HEK293 (cell line): ENCODE data around the gene HMOX1.
A peak's percentile ranks its signal among the peaks of the same experiment; 100 is the strongest.
"Not testable (repeated sequence)": the region's sequence is repeated elsewhere in the genome, so short reads cannot be mapped to it uniquely, and the experiment has no call there.

Experiments
- CTCF ChIA-PET: fragments of 350-600 bp; formaldehyde crosslinking; extraction: SDS; loops from one replicate; lab custom pipeline; 2021; ENCODE audit warnings: antibody characterized with exemption; lab: Yijun Ruan, JAX
- POLR2A ChIA-PET: fragments of 300-600 bp; formaldehyde crosslinking; extraction: SDS; loops from one replicate; lab custom pipeline; 2020; ENCODE audit warnings: antibody characterized with exemption, inconsistent platforms; lab: Yijun Ruan, JAX
- H3K27ac ChIP-seq: fragments of 200-500 bp; sonication (Bioruptor generic); 2 replicates; pipeline ENCODE4 v1.5.1; 2014; ENCODE audit warnings: low read depth, low read length, control low read depth, inconsistent platforms; ENCODE audit errors: extremely low read depth
- H3K36me3 ChIP-seq, 2 experiments: fragments of 200-500 bp in 1 of 2; sonication (Bioruptor generic) in 1 of 2; 1 replicate in 1 of 2; 2 replicates in 1 of 2; pipeline ENCODE4 v1.5.1; 2014 to 2017; ENCODE audit warnings: inconsistent platforms in 2 of 2, low read length in 2 of 2; ENCODE audit not compliant: control insufficient read depth in 2 of 2, insufficient read depth in 1 of 2
- H3K4me1 ChIP-seq: fragments of 200-500 bp; sonication (Bioruptor generic); 2 replicates; pipeline ENCODE4 v1.5.1; 2014; ENCODE audit warnings: mild to moderate bottlenecking, low read length, inconsistent platforms; ENCODE audit not compliant: control insufficient read depth, insufficient read depth
- H3K4me3 ChIP-seq: 2 replicates; pipeline ENCODE4 v1.5.1; 2011; ENCODE audit warnings: low read depth, mild to moderate bottlenecking, control low read depth, low read length, moderate library complexity
- H3K9me3 ChIP-seq: fragments of 200-500 bp; sonication (Bioruptor generic); 2 replicates; pipeline ENCODE4 v1.5.1; 2014; ENCODE audit warnings: low read depth, low read length, inconsistent platforms; ENCODE audit not compliant: control insufficient read depth, insufficient read depth
- ATF2 ChIP-seq: fragments of 450-650 bp; formaldehyde crosslinking; IDR thresholded peaks from 2 replicates; pipeline ENCODE4 v1.5.1; 2016; ENCODE audit warnings: missing biosample characterization, missing genetic modification characterization, low read depth
- GLIS1 ChIP-seq: fragments of 450-650 bp; formaldehyde crosslinking; IDR thresholded peaks from 2 replicates; pipeline ENCODE4 v1.5.1; 2016; ENCODE audit warnings: missing biosample characterization, missing genetic modification characterization
- GLIS2 ChIP-seq: fragments of 450-650 bp; formaldehyde crosslinking; IDR thresholded peaks from 2 replicates; pipeline ENCODE4 v1.5.1; 2016; ENCODE audit warnings: missing biosample characterization, missing genetic modification characterization
- IKZF3 ChIP-seq: fragments of 450-650 bp; IDR thresholded peaks from 2 replicates; pipeline ENCODE4 v1.5.0; 2018; ENCODE audit warnings: missing biosample characterization, mild to moderate bottlenecking, missing genetic modification characterization, moderate library complexity
- KLF1 ChIP-seq: fragments of 450-650 bp; formaldehyde crosslinking; IDR thresholded peaks from 2 replicates; pipeline ENCODE4 v1.5.1; 2016; ENCODE audit warnings: missing biosample characterization, missing genetic modification characterization
- KLF10 ChIP-seq: fragments of 450-650 bp; IDR thresholded peaks from 2 replicates; pipeline ENCODE4 v1.5.1; 2018; ENCODE audit warnings: missing biosample characterization, mild to moderate bottlenecking, missing genetic modification characterization
- KLF9 ChIP-seq: fragments of 450-650 bp; formaldehyde crosslinking; IDR thresholded peaks from 2 replicates; pipeline ENCODE4 v1.5.1; 2016; ENCODE audit warnings: missing biosample characterization, missing genetic modification characterization, low read depth
- OSR2 ChIP-seq: fragments of 450-650 bp; formaldehyde crosslinking; IDR thresholded peaks from 2 replicates; pipeline ENCODE4 v1.5.1; 2016; ENCODE audit warnings: missing biosample characterization, missing genetic modification characterization
- OVOL3 ChIP-seq: fragments of 450-650 bp; formaldehyde crosslinking; IDR thresholded peaks from 2 replicates; pipeline ENCODE4 v1.5.1; 2016; ENCODE audit warnings: missing biosample characterization, missing genetic modification characterization
- SP7 ChIP-seq: fragments of 450-650 bp; formaldehyde crosslinking; IDR thresholded peaks from 2 replicates; pipeline ENCODE4 v1.5.1; 2016; ENCODE audit warnings: missing biosample characterization, missing genetic modification characterization
- TSHZ1 ChIP-seq: fragments of 450-650 bp; formaldehyde crosslinking; IDR thresholded peaks from 2 replicates; pipeline ENCODE4 v1.5.1; 2016; ENCODE audit warnings: missing biosample characterization, missing genetic modification characterization, borderline replicate concordance
- WT1 ChIP-seq: fragments of 450-650 bp; formaldehyde crosslinking; IDR thresholded peaks from 2 replicates; pipeline ENCODE4 v1.5.1; 2016; ENCODE audit warnings: missing biosample characterization, missing genetic modification characterization
- ZBTB17 ChIP-seq: fragments of 450-650 bp; formaldehyde crosslinking; IDR thresholded peaks from 2 replicates; pipeline ENCODE4 v1.5.1; 2016; ENCODE audit warnings: missing biosample characterization, missing genetic modification characterization
- ZBTB21 ChIP-seq: fragments of 450-650 bp; formaldehyde crosslinking; IDR thresholded peaks from 2 replicates; pipeline ENCODE4 v1.5.1; 2017; ENCODE audit warnings: missing biosample characterization, missing genetic modification characterization
- ZFP37 ChIP-seq: fragments of 450-650 bp; formaldehyde crosslinking; IDR thresholded peaks from 2 replicates; pipeline ENCODE4 v1.5.1; 2016; ENCODE audit warnings: missing biosample characterization, missing genetic modification characterization
- ZIC2 ChIP-seq: fragments of 450-650 bp; formaldehyde crosslinking; IDR thresholded peaks from 2 replicates; pipeline ENCODE4 v1.5.1; 2016; ENCODE audit warnings: missing biosample characterization, missing genetic modification characterization
- ZNF24 ChIP-seq: fragments of 450-650 bp; formaldehyde crosslinking; IDR thresholded peaks from 2 replicates; pipeline ENCODE4 v1.5.1; 2016; ENCODE audit warnings: missing biosample characterization, missing genetic modification characterization
- ZNF366 ChIP-seq: fragments of 450-650 bp; formaldehyde crosslinking; conservative IDR thresholded peaks from 2 replicates; pipeline ENCODE4 v1.5.1; 2016; ENCODE audit warnings: missing biosample characterization, missing genetic modification characterization
- ZNF391 ChIP-seq: fragments of 450-650 bp; formaldehyde crosslinking; IDR thresholded peaks from 2 replicates; pipeline ENCODE4 v1.5.1; 2016; ENCODE audit warnings: low read depth, missing biosample characterization, missing genetic modification characterization, borderline replicate concordance
- ZNF645 ChIP-seq: fragments of 450-650 bp; formaldehyde crosslinking; IDR thresholded peaks from 2 replicates; pipeline ENCODE4; 2016; ENCODE audit warnings: missing biosample characterization, missing genetic modification characterization
- ZNF660 ChIP-seq: fragments of 450-650 bp; IDR thresholded peaks from 2 replicates; pipeline ENCODE4 v1.5.1; 2018; ENCODE audit warnings: missing biosample characterization, mild to moderate bottlenecking, missing genetic modification characterization
- ZNF843 ChIP-seq: fragments of 450-650 bp; formaldehyde crosslinking; IDR thresholded peaks from 2 replicates; pipeline ENCODE4 v1.5.1; 2016; ENCODE audit warnings: missing biosample characterization, missing genetic modification characterization
- ZXDB ChIP-seq: fragments of 450-650 bp; formaldehyde crosslinking; IDR thresholded peaks from 2 replicates; pipeline ENCODE4 v1.5.1; 2016; ENCODE audit warnings: missing biosample characterization, missing genetic modification characterization
- TF ChIP-seq, protein P1 (sequence below): fragments of 450-650 bp; formaldehyde crosslinking; IDR thresholded peaks from 2 replicates; pipeline ENCODE4 v1.5.1; 2017; ENCODE audit warnings: missing biosample characterization, missing genetic modification characterization
- TF ChIP-seq, protein P2 (sequence below): fragments of 450-650 bp; formaldehyde crosslinking; conservative IDR thresholded peaks from 2 replicates; pipeline ENCODE4 v1.5.1; 2016; ENCODE audit warnings: low read depth, missing biosample characterization, missing genetic modification characterization

The HMOX1 gene

GRCh38 chr22:35364230-35364629 is 16.7 kb upstream of the HMOX1 start:
- POLR2A ChIA-PET, result interaction anchor here (0.6 kb wide), 1 partner anchor 59 kb away, joined by 4 read pairs; no protein-coding TSS in a partner anchor
- TF ChIP-seq IKZF3 (peak; percentile 50; the same call in 1 of the 2 replicates), OVOL3 (peak; percentile 97), ZIC2 (tag by site-specific recombination) (peak; percentile 78), OSR2 (tag by site-specific recombination) (peak; percentile 88), KLF10 (tag by site-specific recombination) (peak; percentile 66; the same call in 1 of the 2 replicates), ZFP37 (tag by site-specific recombination) (0 out of 2 replicates have a peak, but pooled peaks have one; percentile 33), ZBTB17 (tag by site-specific recombination) (peak; percentile 98), ZNF24 (tag by site-specific recombination) (peak; percentile 95), KLF1 (peak; percentile 56; the same call in 1 of the 2 replicates), ZXDB (tag by site-specific recombination) (peak; percentile 95), ZNF366 (peak; percentile 91), ZNF660 (tag by site-specific recombination) (peak; percentile 86), SP7 (tag by site-specific recombination) (peak; percentile 96), ZNF843 (peak; percentile 80), GLIS2 (peak; percentile 47; the same call in 1 of the 2 replicates), KLF9 (peak; percentile 17; the same call in 1 of the 2 replicates), ZBTB21 (tag by site-specific recombination) (peak; percentile 94), ZNF645 (tag by site-specific recombination) (peak; percentile 47; the same call in 1 of the 2 replicates), ZNF391 (tag by site-specific recombination) (peak; percentile 86; the same call in 1 of the 2 replicates), TSHZ1 (tag by site-specific recombination) (peak; percentile 98), WT1 (tag by site-specific recombination) (peak; percentile 73), GLIS1 (tag by site-specific recombination) (peak; percentile 99), ATF2 (tag by site-specific recombination) (peak; percentile 90)
- TF ChIP-seq, protein P1, sequence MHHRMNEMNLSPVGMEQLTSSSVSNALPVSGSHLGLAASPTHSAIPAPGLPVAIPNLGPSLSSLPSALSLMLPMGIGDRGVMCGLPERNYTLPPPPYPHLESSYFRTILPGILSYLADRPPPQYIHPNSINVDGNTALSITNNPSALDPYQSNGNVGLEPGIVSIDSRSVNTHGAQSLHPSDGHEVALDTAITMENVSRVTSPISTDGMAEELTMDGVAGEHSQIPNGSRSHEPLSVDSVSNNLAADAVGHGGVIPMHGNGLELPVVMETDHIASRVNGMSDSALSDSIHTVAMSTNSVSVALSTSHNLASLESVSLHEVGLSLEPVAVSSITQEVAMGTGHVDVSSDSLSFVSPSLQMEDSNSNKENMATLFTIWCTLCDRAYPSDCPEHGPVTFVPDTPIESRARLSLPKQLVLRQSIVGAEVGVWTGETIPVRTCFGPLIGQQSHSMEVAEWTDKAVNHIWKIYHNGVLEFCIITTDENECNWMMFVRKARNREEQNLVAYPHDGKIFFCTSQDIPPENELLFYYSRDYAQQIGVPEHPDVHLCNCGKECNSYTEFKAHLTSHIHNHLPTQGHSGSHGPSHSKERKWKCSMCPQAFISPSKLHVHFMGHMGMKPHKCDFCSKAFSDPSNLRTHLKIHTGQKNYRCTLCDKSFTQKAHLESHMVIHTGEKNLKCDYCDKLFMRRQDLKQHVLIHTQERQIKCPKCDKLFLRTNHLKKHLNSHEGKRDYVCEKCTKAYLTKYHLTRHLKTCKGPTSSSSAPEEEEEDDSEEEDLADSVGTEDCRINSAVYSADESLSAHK, result peak; percentile 75
- TF ChIP-seq, protein P2, sequence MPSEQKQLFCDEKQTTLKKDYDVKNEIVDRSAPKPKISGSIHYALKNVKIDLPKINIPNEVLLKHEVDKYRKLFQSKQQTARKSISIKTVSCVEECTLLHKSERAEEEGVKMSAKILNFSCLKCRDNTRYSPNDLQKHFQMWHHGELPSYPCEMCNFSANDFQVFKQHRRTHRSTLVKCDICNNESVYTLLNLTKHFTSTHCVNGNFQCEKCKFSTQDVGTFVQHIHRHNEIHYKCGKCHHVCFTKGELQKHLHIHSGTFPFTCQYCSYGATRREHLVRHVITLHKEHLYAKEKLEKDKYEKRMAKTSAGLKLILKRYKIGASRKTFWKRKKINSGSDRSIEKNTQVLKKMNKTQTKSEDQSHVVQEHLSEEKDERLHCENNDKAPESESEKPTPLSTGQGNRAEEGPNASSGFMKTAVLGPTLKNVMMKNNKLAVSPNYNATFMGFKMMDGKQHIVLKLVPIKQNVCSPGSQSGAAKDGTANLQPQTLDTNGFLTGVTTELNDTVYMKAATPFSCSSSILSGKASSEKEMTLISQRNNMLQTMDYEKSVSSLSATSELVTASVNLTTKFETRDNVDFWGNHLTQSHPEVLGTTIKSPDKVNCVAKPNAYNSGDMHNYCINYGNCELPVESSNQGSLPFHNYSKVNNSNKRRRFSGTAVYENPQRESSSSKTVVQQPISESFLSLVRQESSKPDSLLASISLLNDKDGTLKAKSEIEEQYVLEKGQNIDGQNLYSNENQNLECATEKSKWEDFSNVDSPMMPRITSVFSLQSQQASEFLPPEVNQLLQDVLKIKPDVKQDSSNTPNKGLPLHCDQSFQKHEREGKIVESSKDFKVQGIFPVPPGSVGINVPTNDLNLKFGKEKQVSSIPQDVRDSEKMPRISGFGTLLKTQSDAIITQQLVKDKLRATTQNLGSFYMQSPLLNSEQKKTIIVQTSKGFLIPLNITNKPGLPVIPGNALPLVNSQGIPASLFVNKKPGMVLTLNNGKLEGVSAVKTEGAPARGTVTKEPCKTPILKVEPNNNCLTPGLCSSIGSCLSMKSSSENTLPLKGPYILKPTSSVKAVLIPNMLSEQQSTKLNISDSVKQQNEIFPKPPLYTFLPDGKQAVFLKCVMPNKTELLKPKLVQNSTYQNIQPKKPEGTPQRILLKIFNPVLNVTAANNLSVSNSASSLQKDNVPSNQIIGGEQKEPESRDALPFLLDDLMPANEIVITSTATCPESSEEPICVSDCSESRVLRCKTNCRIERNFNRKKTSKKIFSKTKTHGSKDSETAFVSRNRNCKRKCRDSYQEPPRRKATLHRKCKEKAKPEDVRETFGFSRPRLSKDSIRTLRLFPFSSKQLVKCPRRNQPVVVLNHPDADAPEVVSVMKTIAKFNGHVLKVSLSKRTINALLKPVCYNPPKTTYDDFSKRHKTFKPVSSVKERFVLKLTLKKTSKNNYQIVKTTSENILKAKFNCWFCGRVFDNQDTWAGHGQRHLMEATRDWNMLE (tag by site-specific recombination), result 0 out of 2 replicates have a peak, but pooled peaks have one; percentile 43

More at GRCh38 chr22:35364230-35364629, 16.7 kb upstream of the HMOX1 start:
- not testable (repeated sequence) for H3K4me1 ChIP-seq, H3K27ac ChIP-seq, H3K9me3 ChIP-seq, H3K4me3 ChIP-seq, H3K36me3 ChIP-seq
- CTCF ChIA-PET, result interaction anchor here (2.2 kb wide), 1 partner anchor 13 kb away, joined by 5 read pairs; no protein-coding TSS in a partner anchor
